ENCODE data around the gene ZNF497. TPM values are rescaled to one million over a fixed set of nuclear protein-coding genes. Genes with fewer than 3 reads are reported as not detected.

ZNF497 gene
- total RNA-seq, 1 experiment from 2014 or later: 2.4 TPM

DNA sequence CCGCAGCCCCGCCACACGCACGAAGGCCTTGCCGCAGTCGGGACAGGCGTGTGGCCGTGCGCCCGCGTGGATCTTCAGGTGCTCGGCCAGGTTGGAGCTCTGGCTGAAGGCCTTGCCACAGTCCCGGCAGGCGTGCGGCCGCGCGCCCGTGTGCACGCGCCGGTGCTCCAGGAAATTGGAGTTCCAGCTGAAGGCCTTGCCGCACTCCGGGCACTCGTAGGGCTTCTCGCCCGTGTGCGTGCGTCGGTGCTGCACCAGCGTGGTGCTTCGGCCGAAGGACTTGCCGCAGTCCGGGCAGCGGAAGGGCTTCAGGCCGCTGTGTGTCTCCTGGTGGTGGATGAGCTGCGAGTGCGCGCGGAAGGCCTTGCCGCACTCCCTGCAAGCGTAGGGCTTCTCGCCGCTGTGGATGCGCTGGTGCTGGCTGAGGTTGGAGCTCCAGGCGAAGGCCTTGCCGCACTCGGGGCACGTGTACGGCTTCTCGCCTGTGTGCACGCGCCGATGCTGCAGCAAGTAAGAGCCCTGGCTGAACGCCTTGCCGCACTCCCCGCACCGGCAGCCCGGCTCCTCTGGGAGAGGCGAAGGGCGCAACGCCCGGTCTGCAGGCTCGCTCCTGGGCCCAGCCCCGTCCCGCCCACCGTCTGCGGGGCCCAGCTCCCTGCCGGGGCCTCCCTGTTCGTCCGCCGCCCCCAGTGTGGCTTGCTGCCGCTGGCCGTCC is 5.6 kb downstream of the ZNF497 start:
- no peak for DNase-seq
- no peak overlapping the region for H3K4me3 Mint-ChIP-seq (ENCODE audit: low read depth, unreplicated experiment)
- no peaks in the 10 kb centered on the region for H3K9me3 Mint-ChIP-seq (ENCODE audit: low read depth, unreplicated experiment)
- TF ChIP-seq, protein P1, sequence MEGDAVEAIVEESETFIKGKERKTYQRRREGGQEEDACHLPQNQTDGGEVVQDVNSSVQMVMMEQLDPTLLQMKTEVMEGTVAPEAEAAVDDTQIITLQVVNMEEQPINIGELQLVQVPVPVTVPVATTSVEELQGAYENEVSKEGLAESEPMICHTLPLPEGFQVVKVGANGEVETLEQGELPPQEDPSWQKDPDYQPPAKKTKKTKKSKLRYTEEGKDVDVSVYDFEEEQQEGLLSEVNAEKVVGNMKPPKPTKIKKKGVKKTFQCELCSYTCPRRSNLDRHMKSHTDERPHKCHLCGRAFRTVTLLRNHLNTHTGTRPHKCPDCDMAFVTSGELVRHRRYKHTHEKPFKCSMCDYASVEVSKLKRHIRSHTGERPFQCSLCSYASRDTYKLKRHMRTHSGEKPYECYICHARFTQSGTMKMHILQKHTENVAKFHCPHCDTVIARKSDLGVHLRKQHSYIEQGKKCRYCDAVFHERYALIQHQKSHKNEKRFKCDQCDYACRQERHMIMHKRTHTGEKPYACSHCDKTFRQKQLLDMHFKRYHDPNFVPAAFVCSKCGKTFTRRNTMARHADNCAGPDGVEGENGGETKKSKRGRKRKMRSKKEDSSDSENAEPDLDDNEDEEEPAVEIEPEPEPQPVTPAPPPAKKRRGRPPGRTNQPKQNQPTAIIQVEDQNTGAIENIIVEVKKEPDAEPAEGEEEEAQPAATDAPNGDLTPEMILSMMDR (IDR thresholded peaks at IDR 0.05; ENCODE audit: unreplicated experiment): no peak
- H3K27me3 Mint-ChIP-seq (ENCODE audit: unreplicated experiment): peaks cover 11% of the 10 kb centered on the region
- intact Hi-C loops (cut with micrococcal nuclease; ENCODE audit: unreplicated experiment): no loop called here
- H3K27ac Mint-ChIP-seq (ENCODE audit: unreplicated experiment): no peak overlapping the region
- CTCF ChIA-PET: no interaction called here
- no TSS peak for BruUV-seq (replicated peaks)
- H3K4me1 Mint-ChIP-seq (ENCODE audit: low read depth, unreplicated experiment): no peaks in the 10 kb centered on the region
- peaks cover 8% of the 10 kb centered on the region for H3K36me3 Mint-ChIP-seq (ENCODE audit: insufficient read depth, unreplicated experiment)

DNA sequence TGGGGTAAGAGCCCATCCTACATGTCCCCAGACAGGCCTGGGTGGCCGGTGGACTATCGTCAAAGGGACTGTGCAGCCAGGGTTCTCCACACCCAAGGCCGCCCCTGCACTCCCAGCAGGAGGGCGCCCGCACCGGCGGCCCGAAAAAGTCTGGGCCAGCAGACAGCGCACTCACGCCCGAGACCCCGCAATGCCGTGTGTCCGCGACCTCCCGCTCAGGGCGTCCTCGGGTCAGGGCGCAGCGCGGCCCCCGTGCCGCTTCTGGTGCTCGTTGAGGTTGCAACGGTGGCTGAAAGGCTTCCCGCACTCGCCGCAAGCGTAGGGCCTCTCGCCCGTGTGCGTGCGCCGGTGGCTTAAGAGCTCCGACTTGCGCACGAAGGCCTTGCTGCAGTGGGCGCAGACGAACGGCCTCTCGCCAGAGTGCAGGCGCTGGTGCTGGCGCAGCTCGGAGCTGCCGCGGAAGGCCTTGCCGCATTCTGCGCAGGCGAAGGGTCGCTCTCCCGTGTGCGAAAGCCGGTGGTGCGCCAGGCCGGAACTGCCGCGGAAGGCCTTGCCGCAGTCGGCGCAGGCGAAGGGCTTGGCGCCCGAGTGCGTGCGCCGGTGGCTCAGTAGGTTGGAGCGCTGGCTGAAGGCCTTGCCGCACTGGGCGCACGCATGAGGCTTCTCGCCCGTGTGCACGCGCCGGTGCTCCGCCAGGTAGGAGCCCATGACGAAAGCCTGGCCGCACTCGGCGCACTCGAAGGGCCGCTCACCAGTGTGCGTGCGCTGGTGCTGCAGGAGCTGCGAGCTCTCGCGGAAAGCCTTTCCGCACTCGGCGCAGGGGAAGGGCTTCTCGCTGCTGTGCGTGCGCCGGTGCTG is 6.4 kb downstream of the ZNF497 start:
- no peaks in the 10 kb centered on the region for H3K36me3 Mint-ChIP-seq (ENCODE audit: insufficient read depth, unreplicated experiment)

DNA sequence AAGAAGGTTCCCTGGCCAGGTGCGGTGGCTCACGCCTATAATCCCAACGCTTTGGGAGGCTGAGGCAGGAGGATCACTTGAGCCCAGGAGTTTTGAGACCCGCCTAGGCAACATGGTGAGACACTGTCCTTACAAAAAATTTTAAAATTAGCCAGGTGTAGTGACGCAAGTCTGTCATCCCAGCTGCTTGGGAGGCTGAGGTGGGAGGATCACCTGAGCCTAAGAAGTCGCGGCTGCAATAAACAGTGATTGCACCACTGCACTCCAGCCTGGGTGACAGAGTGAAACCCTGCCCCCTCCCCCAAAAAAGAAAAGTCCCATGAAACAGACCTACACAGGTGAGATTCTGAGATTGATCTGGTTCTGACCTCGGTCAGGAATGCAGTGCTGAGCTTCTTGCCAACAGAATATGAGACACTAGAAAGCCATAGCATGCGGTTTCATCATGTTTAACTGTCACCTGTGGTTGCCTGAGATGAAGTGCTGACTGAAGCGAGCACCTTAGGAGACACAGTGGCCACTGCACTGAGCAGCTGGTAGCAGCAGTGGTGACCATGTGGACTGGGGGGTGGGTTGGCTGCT is 7.2 kb downstream of the ZNF497 start:
- H3K27ac Mint-ChIP-seq (ENCODE audit: unreplicated experiment): no peak overlapping the region
- no peaks in the 10 kb centered on the region for H3K4me1 Mint-ChIP-seq (ENCODE audit: low read depth, unreplicated experiment)
- no peaks in the 10 kb centered on the region for H3K36me3 Mint-ChIP-seq (ENCODE audit: insufficient read depth, unreplicated experiment)

More for the DNA sequence above, 6.4 kb downstream of the ZNF497 start:
- intact Hi-C loops (cut with micrococcal nuclease; ENCODE audit: unreplicated experiment): no loop called here
- CTCF ChIA-PET: interaction anchor here (0.6 kb wide), 1 partner anchor 218 kb away, joined by 3 read pairs; no protein-coding TSS in a partner anchor
- H3K27me3 Mint-ChIP-seq (ENCODE audit: unreplicated experiment): peaks cover 19% of the 10 kb centered on the region
- no peaks in the 10 kb centered on the region for H3K4me1 Mint-ChIP-seq (ENCODE audit: low read depth, unreplicated experiment)
- no peaks in the 10 kb centered on the region for H3K9me3 Mint-ChIP-seq (ENCODE audit: low read depth, unreplicated experiment)
- TF ChIP-seq, protein P1 (IDR thresholded peaks at IDR 0.05; ENCODE audit: unreplicated experiment): no peak
- no peak overlapping the region for H3K27ac Mint-ChIP-seq (ENCODE audit: unreplicated experiment)
- no peak for DNase-seq
- H3K4me3 Mint-ChIP-seq (ENCODE audit: low read depth, unreplicated experiment): no peak overlapping the region
- no TSS peak for BruUV-seq (replicated peaks)

DNA sequence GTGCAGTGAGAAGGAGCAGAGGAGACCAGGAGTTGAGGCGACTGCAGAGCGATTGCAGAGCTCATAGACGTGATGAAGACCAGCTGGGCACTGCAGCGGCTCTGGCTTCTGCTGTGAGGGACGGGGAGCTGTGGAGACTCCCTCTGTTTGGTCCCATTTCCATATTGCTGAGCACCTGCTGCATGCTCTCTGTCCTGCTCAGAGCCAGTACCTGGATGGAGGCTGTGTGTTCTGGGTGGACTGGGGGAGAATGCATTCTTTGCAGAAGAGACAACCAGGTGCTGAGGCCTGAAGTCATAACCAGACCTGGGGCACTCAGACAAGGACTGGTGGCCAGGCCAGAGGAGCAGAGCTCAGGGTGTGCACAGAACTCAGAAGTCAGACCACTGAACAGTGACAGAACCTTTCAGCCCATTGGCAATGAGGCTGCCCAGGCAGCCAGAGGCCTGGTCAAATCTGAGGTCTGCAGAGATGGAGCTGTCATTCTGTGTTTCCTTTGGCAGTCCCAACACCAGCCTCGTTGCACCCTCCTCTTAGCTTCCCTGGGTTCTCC is 8.0 kb downstream of the ZNF497 start:
- TF ChIP-seq, protein P1 (IDR thresholded peaks at IDR 0.05; ENCODE audit: unreplicated experiment): no peak
- BruUV-seq (replicated peaks): no TSS peak
- no peak overlapping the region for H3K27ac Mint-ChIP-seq (ENCODE audit: unreplicated experiment)
- CTCF ChIA-PET: no interaction called here
- intact Hi-C loops (cut with micrococcal nuclease; ENCODE audit: unreplicated experiment): no loop called here
- H3K4me3 Mint-ChIP-seq (ENCODE audit: low read depth, unreplicated experiment): no peak overlapping the region
- H3K4me1 Mint-ChIP-seq (ENCODE audit: low read depth, unreplicated experiment): peaks cover 5% of the 10 kb centered on the region
- no peaks in the 10 kb centered on the region for H3K9me3 Mint-ChIP-seq (ENCODE audit: low read depth, unreplicated experiment)
- peaks cover 35% of the 10 kb centered on the region for H3K27me3 Mint-ChIP-seq (ENCODE audit: unreplicated experiment)
- DNase-seq: no peak
- H3K36me3 Mint-ChIP-seq (ENCODE audit: insufficient read depth, unreplicated experiment): no peaks in the 10 kb centered on the region

More for the DNA sequence above, 7.2 kb downstream of the ZNF497 start:
- DNase-seq: no peak
- intact Hi-C loops (cut with micrococcal nuclease; ENCODE audit: unreplicated experiment): no loop called here
- Mint-ChIP-seq H3K27me3 (ENCODE audit: unreplicated experiment) (peaks cover 28% of the 10 kb centered on the region), H3K4me3 (ENCODE audit: low read depth, unreplicated experiment) (no peak overlapping the region), H3K9me3 (ENCODE audit: low read depth, unreplicated experiment) (no peaks in the 10 kb centered on the region)
- CTCF ChIA-PET: interaction anchor here (0.6 kb wide), 1 partner anchor 217 kb away, joined by 3 read pairs; no protein-coding TSS in a partner anchor
- BruUV-seq (replicated peaks): no TSS peak
- TF ChIP-seq, protein P1 (IDR thresholded peaks at IDR 0.05; ENCODE audit: unreplicated experiment): no peak

Measured in Calu3 (cell line).